ENCODE data around the gene ELOVL2. TPM values are rescaled to one million over a fixed set of nuclear protein-coding genes. Genes with fewer than 3 reads are reported as not detected.

ELOVL2 gene
- total RNA-seq, 4 donors from 2014 or later: 0.14 to 0.16 TPM; not detected in 2

- DNase-seq: no peak
- Histone ChIP-seq H3K9me3 (no peaks in the 10 kb centered on the region), H3K27ac (no peak overlapping the region), H3K27me3 (no peaks in the 10 kb centered on the region), H3K4me1 (no peaks in the 10 kb centered on the region), H3K36me3 (no peaks in the 10 kb centered on the region), H3K4me3 (no peak overlapping the region)
- intact Hi-C loops (cut with DNase I; ENCODE audit: low total_unique reads) (no loop called here), in situ Hi-C loops (cut with MboI; ENCODE audit: low pct_ligation_motif_present in 1 of 4, low pct_unique_long_range_greater_than_20kb in 1 of 4, low sequenced_read_pairs in 3 of 4) (no loop called here)
- WGBS, 2 donors (ENCODE audit: low coverage in 1 of 2): 78 to 80% methylated on average over 1 of the region's 1 CpG
- no peak for TF ChIP-seq POLR2AphosphoS5 (IDR thresholded peaks at IDR 0.05)
- no peak for TF ChIP-seq EP300 (IDR thresholded peaks at IDR 0.05; ENCODE audit: low read depth)
- TF ChIP-seq, protein P1, sequence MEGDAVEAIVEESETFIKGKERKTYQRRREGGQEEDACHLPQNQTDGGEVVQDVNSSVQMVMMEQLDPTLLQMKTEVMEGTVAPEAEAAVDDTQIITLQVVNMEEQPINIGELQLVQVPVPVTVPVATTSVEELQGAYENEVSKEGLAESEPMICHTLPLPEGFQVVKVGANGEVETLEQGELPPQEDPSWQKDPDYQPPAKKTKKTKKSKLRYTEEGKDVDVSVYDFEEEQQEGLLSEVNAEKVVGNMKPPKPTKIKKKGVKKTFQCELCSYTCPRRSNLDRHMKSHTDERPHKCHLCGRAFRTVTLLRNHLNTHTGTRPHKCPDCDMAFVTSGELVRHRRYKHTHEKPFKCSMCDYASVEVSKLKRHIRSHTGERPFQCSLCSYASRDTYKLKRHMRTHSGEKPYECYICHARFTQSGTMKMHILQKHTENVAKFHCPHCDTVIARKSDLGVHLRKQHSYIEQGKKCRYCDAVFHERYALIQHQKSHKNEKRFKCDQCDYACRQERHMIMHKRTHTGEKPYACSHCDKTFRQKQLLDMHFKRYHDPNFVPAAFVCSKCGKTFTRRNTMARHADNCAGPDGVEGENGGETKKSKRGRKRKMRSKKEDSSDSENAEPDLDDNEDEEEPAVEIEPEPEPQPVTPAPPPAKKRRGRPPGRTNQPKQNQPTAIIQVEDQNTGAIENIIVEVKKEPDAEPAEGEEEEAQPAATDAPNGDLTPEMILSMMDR (IDR thresholded peaks at IDR 0.05): no peak
- no peak for TF ChIP-seq POLR2A (IDR thresholded peaks at IDR 0.05)
Observed at GRCh38 chr6:10945845-10946244, 98.3 kb downstream of the ELOVL2 start.

DNA sequence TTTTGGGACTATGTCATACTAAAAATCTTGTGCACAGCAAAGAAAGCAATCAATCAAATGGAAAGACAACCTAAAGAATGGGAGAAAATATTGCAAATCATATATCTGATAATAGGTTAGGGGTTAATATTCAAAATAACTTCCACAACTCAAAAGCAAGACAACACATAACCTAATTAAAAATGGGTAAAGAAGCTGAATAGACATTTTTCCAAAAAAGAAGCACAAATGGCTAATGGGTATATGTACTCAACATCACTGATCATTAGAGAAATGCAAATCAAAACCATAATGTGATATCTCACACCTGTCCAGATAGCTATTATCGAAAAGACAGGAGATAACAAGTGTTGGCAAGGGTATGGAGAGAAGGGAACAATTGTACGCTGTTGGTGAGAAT, 104.3 kb downstream of the ELOVL2 start:
- WGBS, 2 donors (ENCODE audit: low coverage in 1 of 2): 84 to 92% methylated on average over 2 of the region's 2 CpGs
- in situ Hi-C loops (cut with MboI; ENCODE audit: low pct_ligation_motif_present in 1 of 4, low pct_unique_long_range_greater_than_20kb in 1 of 4, low sequenced_read_pairs in 3 of 4): no loop called here

DNA sequence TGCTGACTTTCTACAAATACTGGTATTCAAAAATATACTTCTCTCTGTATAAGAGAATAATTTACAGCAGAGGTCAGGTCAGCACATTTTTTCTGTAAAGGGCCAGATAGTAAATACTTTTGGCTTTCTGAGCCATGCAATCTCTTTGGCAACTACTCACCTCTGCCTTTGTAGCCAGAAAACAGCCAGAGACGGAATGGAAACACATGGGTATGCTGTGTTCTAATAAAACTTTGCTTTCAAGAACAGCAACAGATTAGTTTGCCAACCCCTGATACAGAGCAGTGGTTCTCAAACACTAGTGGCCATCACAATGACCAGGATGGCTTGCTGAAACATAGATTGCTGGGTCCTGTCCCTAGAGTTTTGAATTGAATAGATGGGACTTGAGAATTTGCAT, 111.0 kb downstream of the ELOVL2 start:
- Histone ChIP-seq H3K27ac (no peak overlapping the region), H3K36me3 (no peaks in the 10 kb centered on the region), H3K27me3 (no peaks in the 10 kb centered on the region), H3K9me3 (no peaks in the 10 kb centered on the region), H3K4me3 (no peak overlapping the region), H3K4me1 (no peaks in the 10 kb centered on the region)
- in situ Hi-C loops (cut with MboI; ENCODE audit: low pct_ligation_motif_present in 1 of 4, low pct_unique_long_range_greater_than_20kb in 1 of 4, low sequenced_read_pairs in 3 of 4) (no loop called here), intact Hi-C loops (cut with DNase I; ENCODE audit: low total_unique reads) (no loop called here)
- no peak for TF ChIP-seq POLR2AphosphoS5 (IDR thresholded peaks at IDR 0.05)
- TF ChIP-seq EP300 (IDR thresholded peaks at IDR 0.05; ENCODE audit: low read depth): no peak
- no peak for TF ChIP-seq POLR2A (IDR thresholded peaks at IDR 0.05)
- TF ChIP-seq, protein P1 (IDR thresholded peaks at IDR 0.05): no peak
- 45% methylated on average over 1 of the region's 1 CpG; no CpG with 5 or more reads in 1 of the 2 donors for WGBS, 2 donors (ENCODE audit: low coverage in 1 of 2)
- no peak for DNase-seq

More for the DNA sequence above, 104.3 kb downstream of the ELOVL2 start:
- H3K27me3 ChIP-seq: no peaks in the 10 kb centered on the region
- no peak overlapping the region for H3K4me3 ChIP-seq
- H3K4me1 ChIP-seq: no peaks in the 10 kb centered on the region
- DNase-seq: no peak
- H3K9me3 ChIP-seq: no peaks in the 10 kb centered on the region
- no peaks in the 10 kb centered on the region for H3K36me3 ChIP-seq
- no peak overlapping the region for H3K27ac ChIP-seq
- intact Hi-C loops (cut with DNase I; ENCODE audit: low total_unique reads): no loop called here
- TF ChIP-seq POLR2AphosphoS5 (IDR thresholded peaks at IDR 0.05) (no peak), EP300 (IDR thresholded peaks at IDR 0.05; ENCODE audit: low read depth) (no peak), POLR2A (IDR thresholded peaks at IDR 0.05) (no peak)
- TF ChIP-seq, protein P1 (IDR thresholded peaks at IDR 0.05): no peak

Other genes starting within 250 kb of the ELOVL2 start
- gene MAK, start 205.8 kb downstream of the ELOVL2 start, total RNA-seq: not detected
- gene GCM2, start 162.3 kb downstream of the ELOVL2 start, total RNA-seq: not detected
- under 1 TPM in 1 of 4 donors, not detected in 3; 0.95 TPM for gene SYCP2L, start 157.3 kb downstream of the ELOVL2 start, total RNA-seq
- 10 to 100 TPM in 1 of 4 donors, 1 to 10 TPM in 3; 5.7 to 33.8 (median 6.7) TPM for gene SMIM13, start 49.5 kb upstream of the ELOVL2 start, total RNA-seq
- gene ERVFRD-1, start 67.4 kb upstream of the ELOVL2 start, total RNA-seq: not detected
- 10 to 100 TPM; 34.6 to 82.7 (median 72.3) TPM for gene NEDD9, start 188.4 kb upstream of the ELOVL2 start, total RNA-seq

Measured in transverse colon (tissue), 4 donors.